GM21528 (cell line): ENCODE data around the gene SORCS1.

Experiments used
- ATAC-seq: cut with Tn5 transposase; IDR thresholded peaks from one replicate; pipeline ENCODE4 v1.9.1; 2021; ENCODE audit warnings: mild to moderate bottlenecking, moderate library complexity; ENCODE audit not compliant: unreplicated experiment, low FRiP score

Gene SORCS1

GRCh38 chr10:106775127-106775526, 389.4 kb downstream of the SORCS1 start:
- ATAC-seq: no peak

GRCh38 chr10:106772957-106773356, 391.5 kb downstream of the SORCS1 start:
- ATAC-seq: no peak

GRCh38 chr10:106771154-106771553, 393.4 kb downstream of the SORCS1 start:
- ATAC-seq: no peak

GRCh38 chr10:106768204-106768603, 396.3 kb downstream of the SORCS1 start:
- ATAC-seq: no peak

GRCh38 chr10:106765928-106766327, 398.6 kb downstream of the SORCS1 start:
- no peak for ATAC-seq

GRCh38 chr10:106765241-106765754, 399.2 kb downstream of the SORCS1 start:
- ATAC-seq: no peak

- no peak for ATAC-seq
These were observed 400.1 kb downstream of the SORCS1 start for GRCh38 chr10:106764360-106764759.

GRCh38 chr10:106761906-106762305, 402.6 kb downstream of the SORCS1 start:
- no peak for ATAC-seq

- no peak for ATAC-seq
These were observed 407.0 kb downstream of the SORCS1 start for GRCh38 chr10:106757521-106757920.

- ATAC-seq: no peak
These were observed 413.4 kb downstream of the SORCS1 start for GRCh38 chr10:106751091-106751490.

- ATAC-seq: no peak
These were observed 417.6 kb downstream of the SORCS1 start for GRCh38 chr10:106746868-106747267.

- no peak for ATAC-seq
These were observed 423.4 kb downstream of the SORCS1 start for GRCh38 chr10:106741006-106741530.

GRCh38 chr10:106740071-106740470, 424.4 kb downstream of the SORCS1 start:
- ATAC-seq: no peak

- ATAC-seq: no peak
These were observed 430.3 kb downstream of the SORCS1 start for GRCh38 chr10:106734220-106734619.

- ATAC-seq: no peak
These were observed 436.3 kb downstream of the SORCS1 start for GRCh38 chr10:106728232-106728631.

GRCh38 chr10:106727170-106727569, 437.3 kb downstream of the SORCS1 start:
- no peak for ATAC-seq

GRCh38 chr10:106722524-106722923, 442.0 kb downstream of the SORCS1 start:
- no peak for ATAC-seq

GRCh38 chr10:106720683-106721082, 443.8 kb downstream of the SORCS1 start:
- no peak for ATAC-seq

- no peak for ATAC-seq
These were observed 448.1 kb downstream of the SORCS1 start for GRCh38 chr10:106716381-106716780.

- no peak for ATAC-seq
These were observed 449.6 kb downstream of the SORCS1 start for GRCh38 chr10:106714734-106715555.

GRCh38 chr10:106713846-106714245, 450.7 kb downstream of the SORCS1 start:
- ATAC-seq: no peak

- no peak for ATAC-seq
These were observed 451.5 kb downstream of the SORCS1 start for GRCh38 chr10:106712988-106713387.
